Osteoblast (primary cell): ENCODE measurements around the gene NTSR1. TPM values are rescaled to one million over a fixed set of nuclear protein-coding genes. Genes with fewer than 3 reads are reported as not detected.

Source experiments
- DNase-seq: peaks from one replicate; pipeline ENCODE4 v3.0.0; 2011; ENCODE audit warnings: low spot score, mixed read lengths; ENCODE audit not compliant: insufficient read length; ENCODE audit errors: missing footprints
- H2AFZ ChIP-seq: 2 replicates; pipeline ENCODE4 v1.6.0; 2011; ENCODE audit warnings: mild to moderate bottlenecking, low read length
- H3K27ac ChIP-seq: 2 replicates; pipeline ENCODE4 v1.5.1; 2011; ENCODE audit warnings: mild to moderate bottlenecking, low read depth, low read length, moderate library complexity
- H3K27me3 ChIP-seq: 2 replicates; pipeline ENCODE4 v1.6.0; 2012; ENCODE audit warnings: mild to moderate bottlenecking, control low read depth, inconsistent platforms, low read length, moderate library complexity; ENCODE audit not compliant: insufficient read depth
- H3K36me3 ChIP-seq: 2 replicates; pipeline ENCODE4 v1.5.1; 2011; ENCODE audit warnings: mild to moderate bottlenecking, low read length, control low read depth, moderate library complexity; ENCODE audit not compliant: insufficient read depth
- H3K4me1 ChIP-seq: 2 replicates; pipeline ENCODE4 v1.5.1; 2011; ENCODE audit warnings: mild to moderate bottlenecking, low read length, control low read depth, moderate library complexity; ENCODE audit not compliant: insufficient read depth
- H3K4me2 ChIP-seq: 2 replicates; pipeline ENCODE4 v1.6.0; 2011; ENCODE audit warnings: mild to moderate bottlenecking, low read length; ENCODE audit not compliant: insufficient read depth
- H3K4me3 ChIP-seq: fragments of 200-600 bp; sonication (generic); 3 replicates; pipeline ENCODE4 v1.5.1; 2012; ENCODE audit warnings: mild to moderate bottlenecking, low read length, inconsistent platforms; ENCODE audit not compliant: insufficient read depth
- H3K79me2 ChIP-seq: 2 replicates; pipeline ENCODE4 v1.6.0; 2012; ENCODE audit warnings: mild to moderate bottlenecking, low read length, control low read depth, inconsistent platforms; ENCODE audit not compliant: insufficient read depth
- H3K9me3 ChIP-seq: 2 replicates; pipeline ENCODE4 v1.5.1; 2011; ENCODE audit warnings: low read depth, low read length, control low read depth
- H4K20me1 ChIP-seq: 2 replicates; pipeline ENCODE4 v1.6.0; 2012; ENCODE audit warnings: mild to moderate bottlenecking, low read length, control low read depth; ENCODE audit not compliant: insufficient read depth
- CTCF ChIP-seq: IDR thresholded peaks from 2 replicates; pipeline ENCODE4 v1.5.1; 2011; ENCODE audit warnings: mild to moderate bottlenecking, low read depth, low read length, moderate library complexity; ENCODE audit errors: extremely low read depth
- total RNA-seq: library from RNA; depleted of rRNA; stranded (reverse); fragments of >200 nt; gene quantifications from 2 replicates; pipeline ENCODE4 v1.2.3, GENCODE V29; 2012

NTSR1 gene
- total RNA-seq, 1 donor = not detected

- Histone ChIP-seq H3K27ac (no peak overlapping the region), H3K4me2 (no peak overlapping the region), H3K9me3 (no peaks in the 10 kb centered on the region), H3K27me3 (peaks cover 15% of the 10 kb centered on the region), H3K4me3 (no peak overlapping the region), H2AFZ (no peak overlapping the region), H3K79me2 (no peaks in the 10 kb centered on the region), H3K4me1 (peaks cover 2% of the 10 kb centered on the region), H4K20me1 (no peaks in the 10 kb centered on the region), H3K36me3 (no peaks in the 10 kb centered on the region)
- no peak for TF ChIP-seq CTCF
- no peak for DNase-seq
Observed at GRCh38 chr20:62745952-62746288, 37.3 kb downstream of the NTSR1 start.

- Histone ChIP-seq H3K4me3 (no peak overlapping the region), H4K20me1 (no peaks in the 10 kb centered on the region), H3K9me3 (no peaks in the 10 kb centered on the region), H3K4me2 (no peak overlapping the region), H3K4me1 (no peaks in the 10 kb centered on the region), H3K36me3 (no peaks in the 10 kb centered on the region), H3K79me2 (no peaks in the 10 kb centered on the region), H3K27me3 (peaks cover 16% of the 10 kb centered on the region), H3K27ac (no peak overlapping the region), H2AFZ (no peak overlapping the region)
- no peak for DNase-seq
- no peak for TF ChIP-seq CTCF
Observed at GRCh38 chr20:62748311-62748710, 39.7 kb downstream of the NTSR1 start.

GRCh38 chr20:62749851-62750445 is 41.3 kb downstream of the NTSR1 start:
- peaks cover 13% of the 10 kb centered on the region for H3K27me3 ChIP-seq
- no peak overlapping the region for H3K27ac ChIP-seq
- H3K4me3 ChIP-seq = no peak overlapping the region
- no peak overlapping the region for H3K4me2 ChIP-seq
- H3K4me1 ChIP-seq = no peaks in the 10 kb centered on the region
- H2AFZ ChIP-seq = no peak overlapping the region
- no peak for DNase-seq
- no peaks in the 10 kb centered on the region for H3K36me3 ChIP-seq
- H4K20me1 ChIP-seq = no peaks in the 10 kb centered on the region
- H3K9me3 ChIP-seq = no peaks in the 10 kb centered on the region
- no peaks in the 10 kb centered on the region for H3K79me2 ChIP-seq
- no peak for TF ChIP-seq CTCF

- Histone ChIP-seq H3K4me2 (no peak overlapping the region), H3K79me2 (no peaks in the 10 kb centered on the region), H3K4me3 (no peak overlapping the region), H3K27me3 (peaks cover 5% of the 10 kb centered on the region), H3K36me3 (no peaks in the 10 kb centered on the region), H4K20me1 (no peaks in the 10 kb centered on the region), H3K27ac (no peak overlapping the region), H2AFZ (no peak overlapping the region), H3K4me1 (no peaks in the 10 kb centered on the region), H3K9me3 (no peaks in the 10 kb centered on the region)
- no peak for TF ChIP-seq CTCF
- peak; percentile 64 for DNase-seq
Observed at GRCh38 chr20:62751551-62752150, 43.0 kb downstream of the NTSR1 start.
